ENCODE results near the gene SPATA31E1.
"Not testable (repeated sequence)": the region's sequence is repeated elsewhere in the genome, so short reads cannot be mapped to it uniquely, and the experiment has no call there.

The SPATA31E1 gene

GRCh38 chr9:87883990-87884389 lies 1.3 kb downstream of the SPATA31E1 start:
- H3K4me3 ChIP-seq (ENCODE audit: low read depth, low read length), result no peak overlapping the region
- no peak for DNase-seq (ENCODE audit: low read depth)

- no peak for DNase-seq (ENCODE audit: low read depth)
- H3K4me3 ChIP-seq (ENCODE audit: low read depth, low read length), result no peak overlapping the region
These were observed 2.1 kb downstream of the SPATA31E1 start for GRCh38 chr9:87884578-87885459.

GRCh38 chr9:87885484-87886189 lies 3.0 kb downstream of the SPATA31E1 start:
- no peak for DNase-seq (ENCODE audit: low read depth)
- H3K4me3 ChIP-seq (ENCODE audit: low read depth, low read length), result no peak overlapping the region

GRCh38 chr9:87886210-87886932 lies 3.7 kb downstream of the SPATA31E1 start:
- no peak overlapping the region for H3K4me3 ChIP-seq (ENCODE audit: low read depth, low read length)
- no peak for DNase-seq (ENCODE audit: low read depth)

GRCh38 chr9:87886933-87887505 lies 4.3 kb downstream of the SPATA31E1 start:
- H3K4me3 ChIP-seq (ENCODE audit: low read depth, low read length), result no peak overlapping the region
- no peak for DNase-seq (ENCODE audit: low read depth)

- H3K4me3 ChIP-seq (ENCODE audit: low read depth, low read length), result no peak overlapping the region
- no peak for DNase-seq (ENCODE audit: low read depth)
These were observed 5.2 kb downstream of the SPATA31E1 start for GRCh38 chr9:87887661-87888480.

- H3K4me3 ChIP-seq (ENCODE audit: low read depth, low read length), result no peak overlapping the region
- DNase-seq (ENCODE audit: low read depth), result no peak
These were observed 5.8 kb downstream of the SPATA31E1 start for GRCh38 chr9:87888501-87888900.

- no peak for DNase-seq (ENCODE audit: low read depth)
- no peak overlapping the region for H3K4me3 ChIP-seq (ENCODE audit: low read depth, low read length)
These were observed 6.6 kb downstream of the SPATA31E1 start for GRCh38 chr9:87889065-87889881.

GRCh38 chr9:87889882-87890252 lies 7.2 kb downstream of the SPATA31E1 start:
- no peak for DNase-seq (ENCODE audit: low read depth)
- no peak overlapping the region for H3K4me3 ChIP-seq (ENCODE audit: low read depth, low read length)

- DNase-seq (ENCODE audit: low read depth), result no peak
These were observed 8.2 kb downstream of the SPATA31E1 start for GRCh38 chr9:87890837-87891236.

GRCh38 chr9:87891754-87892153 lies 9.1 kb downstream of the SPATA31E1 start:
- DNase-seq (ENCODE audit: low read depth), result no peak
- H3K4me3 ChIP-seq (ENCODE audit: low read depth, low read length), result no peak overlapping the region

More at GRCh38 chr9:87890837-87891236, 8.2 kb downstream of the SPATA31E1 start:
- no peak overlapping the region for H3K4me3 ChIP-seq (ENCODE audit: low read depth, low read length)

GRCh38 chr9:87892956-87893355 lies 10.3 kb downstream of the SPATA31E1 start:
- H3K4me3 ChIP-seq (ENCODE audit: low read depth, low read length), result no peak overlapping the region
- no peak for DNase-seq (ENCODE audit: low read depth)

GRCh38 chr9:87894998-87895625 lies 12.4 kb downstream of the SPATA31E1 start:
- H3K4me3 ChIP-seq (ENCODE audit: low read depth, low read length), result no peak overlapping the region
- no peak for DNase-seq (ENCODE audit: low read depth)

- DNase-seq (ENCODE audit: low read depth), result no peak
- no peak overlapping the region for H3K4me3 ChIP-seq (ENCODE audit: low read depth, low read length)
These were observed 14.2 kb downstream of the SPATA31E1 start for GRCh38 chr9:87896891-87897290.

GRCh38 chr9:87898151-87898550 lies 15.5 kb downstream of the SPATA31E1 start:
- DNase-seq (ENCODE audit: low read depth), result no peak
- no peak overlapping the region for H3K4me3 ChIP-seq (ENCODE audit: low read depth, low read length)

GRCh38 chr9:87902371-87902770 lies 19.7 kb downstream of the SPATA31E1 start:
- not testable (repeated sequence) for H3K4me3 ChIP-seq (ENCODE audit: low read depth, low read length); DNase-seq (ENCODE audit: low read depth)

- H3K4me3 ChIP-seq (ENCODE audit: low read depth, low read length), result no peak overlapping the region
- no peak for DNase-seq (ENCODE audit: low read depth)
These were observed 26.8 kb downstream of the SPATA31E1 start for GRCh38 chr9:87909310-87910041.
